ENCODE results near the gene ABCA8. TPM values are rescaled to one million over a fixed set of nuclear protein-coding genes. Genes with fewer than 3 reads are reported as not detected.

The ABCA8 gene
- total RNA-seq, 2 experiments from 2014 or later: not detected

Other genes starting within 250 kb of the ABCA8 start
- gene ABCA9, start 105.5 kb upstream of the ABCA8 start, total RNA-seq: not detected
- under 1 TPM; 0.10 to 0.23 TPM for gene ABCA6, start 186.5 kb upstream of the ABCA8 start, total RNA-seq

All from activated naive CD8-positive, alpha-beta T cell treated with anti-CD3 and anti-CD28 coated beads for 36 hours (primary cell).